ACHN (cell line): ENCODE measurements around the gene PTGDR2.
"Not testable (repeated sequence)": the region's sequence is repeated elsewhere in the genome, so short reads cannot be mapped to it uniquely, and the experiment has no call there.

Experiments used
- DNase-seq: peaks from one replicate; pipeline ENCODE4 v3.0.0-alpha.2; 2015
- in situ Hi-C: cut with HindIII; loops from 2 replicates; pipeline ENCODE4 v1.10.0; 2017; ENCODE audit warnings: low sequenced_read_pairs, low pct_ligation_motif_present, low pct_unique_long_range_greater_than_20kb

The PTGDR2 gene

DNA sequence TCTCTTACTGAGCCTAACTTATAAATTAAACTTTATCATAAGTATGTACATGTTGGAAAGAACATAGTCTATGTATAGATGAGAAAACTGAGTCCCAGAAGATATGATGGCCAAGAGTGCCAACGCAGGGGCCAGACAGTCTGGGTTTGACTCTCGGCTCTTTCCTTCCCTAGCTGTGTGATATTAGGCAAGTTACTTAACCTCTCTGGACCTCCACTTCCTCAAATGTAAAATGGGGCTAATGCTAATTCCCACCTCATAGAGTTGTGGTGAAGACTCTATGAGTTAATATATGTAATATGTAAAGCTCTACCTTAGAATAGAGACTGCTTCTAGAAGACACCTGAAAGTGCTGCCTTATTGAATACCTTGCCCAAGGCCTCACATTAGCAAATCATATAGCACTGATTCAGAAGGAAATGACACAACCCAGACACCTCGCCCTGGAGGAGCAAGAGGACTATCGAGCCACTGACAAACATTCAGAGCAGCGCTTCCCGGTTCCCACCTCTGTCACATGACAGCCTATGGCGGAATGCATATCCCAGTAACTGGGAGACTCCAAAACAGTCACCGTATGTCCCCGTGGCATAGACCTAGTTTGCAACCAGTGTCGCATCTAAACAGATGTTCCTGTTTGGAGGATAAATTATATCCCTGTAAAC, 25.1 kb downstream of the PTGDR2 start:
- in situ Hi-C loops: no loop called here
- DNase-seq: no peak

DNA sequence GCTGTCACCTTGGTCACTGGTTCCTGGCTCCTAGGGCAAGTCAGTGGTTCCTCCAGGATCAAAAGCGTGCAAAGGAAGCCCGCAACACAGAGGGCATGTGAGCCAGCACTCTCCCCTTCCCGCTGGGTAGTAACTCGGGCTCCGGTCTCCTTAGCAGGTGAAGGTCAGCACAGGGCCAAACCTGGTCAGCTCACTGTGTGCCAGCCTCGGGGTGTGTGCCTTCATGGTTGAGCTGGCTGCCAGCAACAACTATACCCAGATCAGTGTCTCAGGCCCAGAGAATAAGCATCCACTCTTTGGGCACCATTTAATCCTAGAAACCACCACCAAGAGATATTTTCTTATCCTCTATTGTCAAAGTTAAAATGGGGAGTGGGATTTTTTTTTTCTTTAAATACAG, 30.0 kb downstream of the PTGDR2 start:
- DNase-seq: no peak
- in situ Hi-C loops: no loop called here

DNA sequence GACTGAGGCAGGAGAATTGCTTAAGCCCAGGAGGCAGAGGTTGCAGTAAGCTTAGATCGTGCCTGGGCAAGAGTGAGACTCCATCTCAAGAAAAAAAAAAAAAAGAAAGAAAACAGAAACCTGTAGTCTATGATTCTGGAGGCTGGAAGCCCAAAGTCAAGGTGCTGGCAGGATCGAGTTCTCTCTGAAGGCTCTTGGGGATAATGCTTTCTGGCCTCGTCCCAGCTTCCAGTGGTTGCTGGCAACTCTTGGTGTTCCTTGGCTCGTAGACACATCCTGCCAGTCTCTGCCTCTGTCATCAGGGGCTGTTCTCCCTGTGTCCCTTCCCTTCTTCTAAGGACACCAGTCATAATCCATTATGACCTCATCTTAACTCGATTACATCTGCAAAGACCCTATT, 30.6 kb downstream of the PTGDR2 start:
- DNase-seq: no peak
- in situ Hi-C loops: no loop called here

DNA sequence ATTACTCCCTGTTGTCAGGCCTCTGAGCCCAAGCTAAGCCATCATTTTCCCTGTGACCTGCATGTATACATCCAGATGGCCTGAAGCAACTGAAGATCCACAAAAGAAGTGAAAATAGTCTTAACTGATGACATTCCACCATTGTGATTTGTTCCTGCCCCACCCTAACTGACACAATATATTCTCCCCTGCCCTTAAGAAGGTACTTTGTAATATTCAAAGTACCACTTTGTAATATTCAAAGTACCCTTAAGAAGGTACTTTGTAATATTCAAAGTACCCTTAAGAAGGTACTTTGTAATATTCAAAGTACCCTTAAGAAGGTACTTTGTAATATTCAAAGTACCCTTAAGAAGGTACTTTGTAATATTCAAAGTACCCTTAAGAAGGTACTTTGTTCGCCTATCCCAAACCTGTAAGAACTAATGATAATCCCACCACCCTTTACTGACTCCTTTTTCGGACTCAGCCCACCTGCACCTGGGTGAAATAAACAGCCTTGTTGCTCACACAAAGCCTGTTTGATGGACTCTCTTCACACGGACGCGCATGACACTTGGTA, 31.9 kb downstream of the PTGDR2 start:
- DNase-seq, in situ Hi-C loops: not testable (repeated sequence)

DNA sequence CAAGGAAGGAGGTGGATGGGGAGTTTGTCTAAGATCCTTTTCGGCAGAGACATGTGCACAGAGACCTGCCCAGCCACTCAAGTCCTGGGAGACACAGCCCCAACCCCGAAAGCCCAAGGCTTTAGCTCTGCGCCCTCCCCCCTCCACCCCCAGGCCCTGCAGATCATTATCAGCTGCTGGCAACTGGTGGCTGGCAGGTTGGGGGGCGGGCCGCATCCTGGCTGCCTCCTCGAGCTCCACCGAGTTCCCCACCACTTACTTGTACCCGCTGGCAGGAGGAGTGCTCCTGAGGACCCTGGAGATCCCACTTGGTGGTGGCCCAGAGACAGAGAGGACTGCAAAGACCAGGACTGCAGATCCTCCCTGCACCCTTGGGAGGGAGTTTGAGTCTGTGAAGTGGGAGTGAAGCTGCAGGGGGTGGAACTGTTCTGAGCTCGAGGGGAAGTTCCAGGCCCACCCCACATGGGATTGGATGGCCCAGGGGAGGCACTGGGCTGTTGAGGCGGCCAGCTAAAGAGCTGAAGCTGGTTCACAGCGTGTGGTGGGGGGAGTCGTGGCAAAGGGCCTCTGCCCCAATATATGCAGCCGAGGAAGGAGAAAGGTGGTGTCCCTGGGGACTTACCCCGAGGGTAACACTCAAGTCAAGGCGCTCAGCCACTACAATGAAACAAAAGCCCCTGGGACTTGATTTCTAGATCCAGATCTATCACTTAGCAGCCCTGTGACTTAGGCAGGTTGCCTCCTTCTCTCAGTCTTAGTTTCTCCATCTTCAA, 33.7 kb downstream of the PTGDR2 start:
- in situ Hi-C loops: no loop called here

GRCh38 chr11:60818057-60818456, 37.7 kb downstream of the PTGDR2 start:
- no peak for DNase-seq
- in situ Hi-C loops: no loop called here

More for the DNA sequence above, 33.7 kb downstream of the PTGDR2 start:
- no peak for DNase-seq

DNA sequence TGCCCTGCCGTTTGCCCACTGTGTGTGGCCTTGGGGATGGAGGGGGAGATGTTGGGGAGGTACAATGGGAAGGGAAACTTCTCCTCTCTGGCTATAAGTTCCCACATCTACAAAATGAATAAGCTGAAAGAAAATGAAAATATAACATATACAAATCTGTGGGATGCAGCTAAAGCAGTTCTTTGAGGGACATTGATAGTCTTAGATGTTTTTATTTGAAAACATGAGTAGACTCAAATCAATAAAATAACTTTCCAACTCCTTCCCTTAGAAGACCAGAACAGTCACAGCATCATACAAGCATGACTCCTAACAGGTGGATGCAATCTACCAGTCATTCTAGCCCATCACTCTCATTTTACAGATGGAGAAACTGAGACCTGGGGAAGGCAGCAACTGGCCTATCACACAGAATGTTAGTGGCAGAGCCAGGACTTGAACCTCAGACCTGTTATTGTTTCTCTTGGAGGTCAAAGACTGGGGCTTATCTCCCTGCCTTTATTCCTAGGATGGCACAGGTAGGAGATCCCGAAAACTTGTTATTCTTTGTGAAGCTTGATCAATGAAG, 39.1 kb downstream of the PTGDR2 start:
- in situ Hi-C loops: no loop called here
- no peak for DNase-seq

DNA sequence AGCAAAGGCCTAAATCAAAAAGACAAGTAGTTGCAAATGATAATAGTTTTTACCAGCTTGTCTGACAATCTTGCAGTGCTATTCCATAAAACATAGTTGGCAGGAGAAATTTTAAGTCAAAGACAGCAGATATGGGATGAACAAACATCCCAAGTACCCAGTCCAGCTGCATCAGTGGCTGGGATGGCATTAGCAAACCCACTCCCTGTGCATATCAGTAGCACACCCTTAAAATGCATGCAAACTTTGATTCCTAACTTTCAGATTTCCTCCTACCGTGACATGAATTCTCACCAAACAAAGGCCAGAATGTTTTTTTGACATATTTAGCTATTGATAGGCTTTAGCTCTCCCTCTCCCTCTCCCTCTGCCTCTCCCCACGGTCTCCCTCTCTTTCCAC, 41.6 kb downstream of the PTGDR2 start:
- in situ Hi-C loops: no loop called here
- DNase-seq: no peak

- DNase-seq: no peak
- in situ Hi-C loops: no loop called here
Measured at GRCh38 chr11:60813324-60813723, 42.4 kb downstream of the PTGDR2 start.

DNA sequence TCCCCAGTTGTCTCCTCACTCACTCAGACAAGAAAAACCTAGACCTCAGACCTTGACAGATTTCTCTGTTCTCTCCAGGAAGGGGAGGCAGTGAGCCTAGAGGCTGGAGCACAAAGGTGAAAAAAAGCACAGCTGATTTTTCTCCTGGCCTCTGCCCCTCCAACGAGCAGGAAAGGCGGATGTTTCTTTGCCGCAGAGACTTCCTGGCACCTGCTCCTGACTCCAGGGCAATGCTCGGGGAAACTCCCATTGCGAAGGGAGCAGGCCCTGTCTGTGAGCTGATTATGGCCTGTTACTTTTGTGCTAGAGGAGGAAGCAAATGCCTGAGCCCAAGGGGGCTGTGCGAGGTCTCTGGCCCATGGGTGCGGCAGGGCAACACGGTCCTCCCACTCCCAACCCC, 45.2 kb downstream of the PTGDR2 start:
- DNase-seq: no peak
- in situ Hi-C loops: no loop called here

- in situ Hi-C loops: no loop called here
- DNase-seq: no peak
Measured at GRCh38 chr11:60810151-60810550, 45.6 kb downstream of the PTGDR2 start.

DNA sequence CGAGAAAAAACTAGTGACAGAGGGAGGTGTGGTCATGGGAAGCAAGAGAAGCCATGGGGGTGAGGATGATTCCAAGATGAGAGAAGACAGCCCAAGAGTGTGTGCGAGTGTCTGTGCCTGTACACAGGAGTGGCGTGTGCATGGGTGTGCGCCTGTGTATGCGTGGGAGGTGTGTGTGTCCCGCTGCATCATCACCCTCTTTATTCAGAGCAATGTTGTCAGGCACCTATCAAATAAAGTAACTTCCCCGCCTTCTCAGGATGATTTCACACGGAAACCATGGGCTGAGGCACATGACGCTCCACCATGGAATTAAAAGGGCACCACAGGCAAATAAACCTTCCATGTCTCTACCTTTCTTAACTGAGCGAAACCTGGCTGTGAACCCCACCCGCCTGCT, 46.1 kb downstream of the PTGDR2 start:
- no peak for DNase-seq
- in situ Hi-C loops: no loop called here

GRCh38 chr11:60809249-60809648, 46.5 kb downstream of the PTGDR2 start:
- no peak for DNase-seq
- in situ Hi-C loops: no loop called here

- in situ Hi-C loops: no loop called here
- DNase-seq: no peak
Measured at GRCh38 chr11:60803273-60803936, 52.3 kb downstream of the PTGDR2 start.

GRCh38 chr11:60801194-60801593, 54.6 kb downstream of the PTGDR2 start:
- in situ Hi-C loops: no loop called here
- no peak for DNase-seq
